GM23248 (cell line): Measurements from ENCODE around the gene GPX7.

Source experiments
- EZH2 ChIP-seq: fragments of 200-600 bp; sonication (generic); IDR thresholded peaks from 2 replicates; pipeline ENCODE4 v1.6.1; 2018; ENCODE audit warnings: antibody characterized with exemption, mild to moderate bottlenecking; ENCODE audit not compliant: insufficient read depth, poor library complexity, severe bottlenecking
- EZH2phosphoT487 ChIP-seq: fragments of 200-600 bp; sonication (generic); IDR thresholded peaks from 2 replicates; pipeline ENCODE4 v1.6.1; 2018; ENCODE audit warnings: antibody characterized with exemption, moderate library complexity, mild to moderate bottlenecking, low read depth; ENCODE audit not compliant: insufficient read depth

DNA sequence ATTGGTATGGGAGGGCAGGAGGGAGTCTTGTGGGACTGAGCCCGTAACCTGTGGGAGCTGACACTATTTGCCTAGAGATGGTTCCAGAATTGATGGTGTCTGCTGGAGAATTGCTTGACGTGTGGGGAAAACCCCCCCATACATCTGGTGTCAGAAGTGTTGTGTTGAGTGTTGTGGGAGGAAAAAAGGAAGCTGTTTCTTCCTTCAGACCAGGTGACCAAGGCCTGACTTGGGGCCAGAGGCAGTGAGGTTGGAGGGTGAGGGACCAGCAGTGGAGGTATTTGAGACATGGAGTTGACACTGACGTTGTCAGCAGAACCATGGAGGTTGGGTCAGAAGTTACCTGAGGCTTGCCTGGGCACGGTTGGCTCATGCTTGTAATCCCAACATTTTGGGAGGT, 39.1 kb downstream of the GPX7 start:
- TF ChIP-seq EZH2phosphoT487 (no peak), EZH2 (no peak)
